Activated CD4-positive, alpha-beta T cell treated with anti-CD3 and anti-CD28 coated beads for 24 hours (primary cell): ENCODE measurements around the gene CD37.
"Not testable (repeated sequence)": the region's sequence is repeated elsewhere in the genome, so short reads cannot be mapped to it uniquely, and the experiment has no call there.

Experiments used
- DNase-seq, 2 donors: peaks; one replicate each; pipeline ENCODE4 v3.0.0-alpha.2; 2020; ENCODE audit warnings: low read depth in 2 of 2

Gene CD37

GRCh38 chr19:49335071-49335783 is at the start of gene CD37:
TSS of gene CD37 (plus strand) at chr19:49335406. CDS start at chr19:49335541, 135 bp downstream.
- peak; percentile 28 to 37 for DNase-seq

GRCh38 chr19:49287141-49287770 is 48.0 kb upstream of the CD37 start:
- no peak for DNase-seq

GRCh38 chr19:49288205-49288604 is 47.0 kb upstream of the CD37 start:
- not testable (repeated sequence) for DNase-seq

GRCh38 chr19:49289286-49289685 is 45.9 kb upstream of the CD37 start:
- not testable (repeated sequence) for DNase-seq

- no peak for DNase-seq
Observed at GRCh38 chr19:49290517-49290916, 44.7 kb upstream of the CD37 start.

- DNase-seq: no peak
Observed at GRCh38 chr19:49294401-49294800, 40.8 kb upstream of the CD37 start.

GRCh38 chr19:49295208-49295880 is 39.9 kb upstream of the CD37 start:
- DNase-seq: no peak

- no peak for DNase-seq
Observed at GRCh38 chr19:49297403-49297802, 37.8 kb upstream of the CD37 start.

GRCh38 chr19:49298653-49299052 is 36.6 kb upstream of the CD37 start:
- not testable (repeated sequence) for DNase-seq

GRCh38 chr19:49301165-49301865 is 33.9 kb upstream of the CD37 start:
- peak; percentile 69 to 85 for DNase-seq

GRCh38 chr19:49301866-49302252 is 33.3 kb upstream of the CD37 start:
- no peak for DNase-seq

- DNase-seq: not testable (repeated sequence)
Observed at GRCh38 chr19:49306734-49307133, 28.5 kb upstream of the CD37 start.

- no peak for DNase-seq
Observed at GRCh38 chr19:49309087-49309486, 26.1 kb upstream of the CD37 start.

- DNase-seq: no peak
Observed at GRCh38 chr19:49315111-49315510, 20.1 kb upstream of the CD37 start.

- DNase-seq: no peak
Observed at GRCh38 chr19:49316284-49316683, 18.9 kb upstream of the CD37 start.

GRCh38 chr19:49318296-49318695 is 16.9 kb upstream of the CD37 start:
- no peak for DNase-seq

GRCh38 chr19:49324801-49325576 is 10.2 kb upstream of the CD37 start, which contains the start of gene SLC6A16:
TSS of gene SLC6A16 (minus strand) at chr19:49325191. CDS start at chr19:49311347, 13,844 bp downstream.
- no peak for DNase-seq

- DNase-seq: not testable (repeated sequence)
Observed at GRCh38 chr19:49325756-49326155, 9.4 kb upstream of the CD37 start.

- no peak for DNase-seq
Observed at GRCh38 chr19:49326165-49326704, 9.0 kb upstream of the CD37 start.

GRCh38 chr19:49327878-49328544 is 7.2 kb upstream of the CD37 start:
- peak in 1 of 2 donors; percentile 40 for DNase-seq
